Gastroesophageal sphincter (tissue), 4 donors: ENCODE data around the gene RSRC1. TPM values are rescaled to one million over a fixed set of nuclear protein-coding genes. Genes with fewer than 3 reads are reported as not detected.

ENCODE experiments used
- ATAC-seq: fragments of 150-250 bp; one replicate; pipeline ENCODE4 v1.9.1; 2016; ENCODE audit warnings: mild to moderate bottlenecking, moderate library complexity
- H3K27ac ChIP-seq, 4 donors: fragments of 200-600 bp; sonication (generic) in 3 of 4; 1 replicate in 3 of 4; 2 replicates in 1 of 4; pipeline ENCODE4 v1.5.1; 2016 to 2019
- H3K27me3 ChIP-seq: fragments of 200-600 bp; sonication (generic); one replicate; pipeline ENCODE4 v1.5.1; 2019
- H3K36me3 ChIP-seq, 2 donors: fragments of 200-600 bp; sonication (generic); one replicate each; pipeline ENCODE4 v1.5.1; 2019; ENCODE audit warnings: control low read depth in 1 of 2
- H3K4me1 ChIP-seq, 3 donors: fragments of 200-600 bp; sonication (generic); 1 replicate in 2 of 3; 2 replicates in 1 of 3; pipeline ENCODE4 v1.5.1; 2016 to 2019; ENCODE audit warnings: control low read depth in 2 of 3
- H3K4me3 ChIP-seq, 2 donors: fragments of 200-600 bp; sonication (generic); one replicate each; pipeline ENCODE4 v1.5.1; 2019; ENCODE audit warnings: mild to moderate bottlenecking in 1 of 2, moderate library complexity in 1 of 2
- H3K9me3 ChIP-seq, 3 donors: fragments of 200-600 bp; sonication (generic); one replicate each; pipeline ENCODE4 v1.5.1; 2017 to 2019; ENCODE audit warnings: control low read depth in 2 of 3
- CTCF ChIP-seq, 4 experiments: fragments of 200-600 bp in 2 of 4; fragments of 450-650 bp in 2 of 4; sonication (generic) in 1 of 4; IDR thresholded peaks; one replicate each; pipeline ENCODE4 v1.5.1; 2017 to 2019; ENCODE audit warnings: antibody characterized with exemption in 4 of 4, mild to moderate bottlenecking in 2 of 4, moderate library complexity in 2 of 4
- EP300 ChIP-seq: sonication (generic); formaldehyde crosslinking; IDR thresholded peaks from one replicate; pipeline ENCODE4 v1.6.1; 2017; ENCODE audit warnings: antibody characterized with exemption, mild to moderate bottlenecking
- POLR2A ChIP-seq, 2 donors: fragments of 450-650 bp; IDR thresholded peaks; one replicate each; pipeline ENCODE4 v1.6.1; 2017; ENCODE audit warnings: antibody characterized with exemption in 2 of 2, mild to moderate bottlenecking in 2 of 2, moderate library complexity in 1 of 2
- POLR2AphosphoS5 ChIP-seq: sonication (generic); formaldehyde crosslinking; IDR thresholded peaks from one replicate; pipeline ENCODE4 v1.6.1; 2017; ENCODE audit warnings: antibody characterized with exemption
- WGBS, 2 donors: methylation state at CpG; one replicate each; pipeline ENCODE4 v1.1.5; 2018; ENCODE audit warnings: low coverage in 1 of 2; 5-methylcytosine and 5-hydroxymethylcytosine counted together
- total RNA-seq, 4 donors: library from RNA; depleted of rRNA; stranded (reverse); fragments of >200 nt; gene quantifications; one replicate each; pipeline ENCODE4 v1.1.0, GENCODE V29; 2016

RSRC1 gene
- total RNA-seq, 4 donors from 2014 or later, result 40.6 to 66.0 (median 43.9) TPM

- Histone ChIP-seq H3K36me3 (no peaks in the 10 kb centered on the region), H3K9me3 (no peaks in the 10 kb centered on the region), H3K27me3 (no peaks in the 10 kb centered on the region), H3K4me3 (no peak overlapping the region), H3K4me1 (no peaks in the 10 kb centered on the region), H3K27ac (no peak overlapping the region)
- ATAC-seq, result no peak
- WGBS, 2 donors, result 79 to 85% methylated on average over 7 of the region's 7 CpGs
- TF ChIP-seq POLR2A (IDR thresholded peaks at IDR 0.05) (no peak), POLR2AphosphoS5 (no peak), EP300 (no peak), CTCF (IDR thresholded peaks at IDR 0.05) (no peak)
Measured at GRCh38 chr3:158528076-158528674, 418.3 kb downstream of the RSRC1 start.

DNA sequence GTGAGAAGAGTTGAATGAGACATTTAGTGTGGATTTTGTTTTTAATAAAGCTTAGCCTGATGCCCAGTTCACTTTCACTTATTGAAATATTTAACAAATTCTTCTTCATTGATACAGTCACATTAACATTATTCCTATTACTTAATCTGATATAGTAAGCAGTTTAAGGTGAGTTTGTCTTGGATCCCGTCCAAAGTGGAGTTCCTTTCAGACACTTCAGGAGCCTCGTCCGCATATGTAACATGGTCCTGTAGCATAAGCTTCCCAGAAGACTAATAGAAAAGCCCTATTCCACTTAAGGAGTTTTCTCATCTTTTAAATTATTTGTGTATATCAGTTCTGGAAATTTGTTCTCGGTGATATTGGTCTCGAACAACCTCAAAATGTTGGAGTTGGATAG is 421.4 kb downstream of the RSRC1 start:
- 75 to 84% methylated on average over 5 of the region's 5 CpGs for WGBS, 2 donors
- Histone ChIP-seq H3K4me1 (no peaks in the 10 kb centered on the region), H3K4me3 (no peak overlapping the region), H3K27ac (no peak overlapping the region), H3K36me3 (no peaks in the 10 kb centered on the region), H3K9me3 (no peaks in the 10 kb centered on the region), H3K27me3 (no peaks in the 10 kb centered on the region)
- no peak for ATAC-seq
- TF ChIP-seq POLR2A (IDR thresholded peaks at IDR 0.05), result no peak
- no peak for TF ChIP-seq POLR2AphosphoS5
- TF ChIP-seq CTCF (IDR thresholded peaks at IDR 0.05), result no peak
- TF ChIP-seq EP300, result no peak

- no peaks in the 10 kb centered on the region for H3K9me3 ChIP-seq
- no peak for ATAC-seq
Measured at GRCh38 chr3:158532099-158532734, 422.3 kb downstream of the RSRC1 start.

GRCh38 chr3:158535918-158536317 is 426.0 kb downstream of the RSRC1 start:
- TF ChIP-seq POLR2AphosphoS5, result no peak
- no peak for TF ChIP-seq CTCF (IDR thresholded peaks at IDR 0.05)
- no peak for TF ChIP-seq EP300
- TF ChIP-seq POLR2A (IDR thresholded peaks at IDR 0.05), result no peak
- Histone ChIP-seq H3K9me3 (no peaks in the 10 kb centered on the region), H3K27ac (no peak overlapping the region), H3K27me3 (no peaks in the 10 kb centered on the region), H3K36me3 (no peaks in the 10 kb centered on the region), H3K4me3 (no peak overlapping the region), H3K4me1 (no peaks in the 10 kb centered on the region)
- ATAC-seq, result no peak
- WGBS, 2 donors, result 60% methylated on average over 2 of the region's 2 CpGs; no CpG with 5 or more reads in 1 of the 2 donors

More at GRCh38 chr3:158532099-158532734, 422.3 kb downstream of the RSRC1 start:
- H3K36me3 ChIP-seq, result no peaks in the 10 kb centered on the region
- no peaks in the 10 kb centered on the region for H3K27me3 ChIP-seq
- peak in 1 of 4 experiments; percentile 35 for TF ChIP-seq CTCF (IDR thresholded peaks at IDR 0.05)
- no peak for TF ChIP-seq POLR2AphosphoS5
- no peak overlapping the region for H3K4me3 ChIP-seq
- H3K27ac ChIP-seq, result no peak overlapping the region
- H3K4me1 ChIP-seq, result no peaks in the 10 kb centered on the region

- no peaks in the 10 kb centered on the region for H3K4me1 ChIP-seq
- H3K27me3 ChIP-seq, result no peaks in the 10 kb centered on the region
- 81 to 93% methylated on average over 3 of the region's 3 CpGs for WGBS, 2 donors
- H3K36me3 ChIP-seq, result peaks cover 0 to 10% of the 10 kb centered on the region in 2 donors
- H3K9me3 ChIP-seq, result no peaks in the 10 kb centered on the region
- no peak for ATAC-seq
- no peak overlapping the region for H3K27ac ChIP-seq
- TF ChIP-seq CTCF (IDR thresholded peaks at IDR 0.05) (peak in 3 of 4 experiments; percentile 24 to 54 (median 29)), POLR2A (IDR thresholded peaks at IDR 0.05) (no peak), POLR2AphosphoS5 (no peak)
- no peak overlapping the region for H3K4me3 ChIP-seq
Measured at GRCh38 chr3:158539414-158540014, 429.6 kb downstream of the RSRC1 start.
